Ammon's horn (tissue), 1 donor: ENCODE data around the gene ZNF790.

ENCODE experiments used
- DNase-seq: peaks from one replicate; pipeline ENCODE4 v3.0.0-alpha.2; 2016; ENCODE audit warnings: low spot score

Gene ZNF790

GRCh38 chr19:36837906-36838783 lies at the start of gene ZNF790:
Gene ZNF790 (minus strand): TSS chr19:36838387. CDS start chr19:36825619, 12,768 bp downstream.
- DNase-seq, result peak; percentile 93

GRCh38 chr19:36876993-36877938 lies 39.1 kb upstream of the ZNF790 start:
- no peak for DNase-seq

GRCh38 chr19:36851898-36852297 lies 13.7 kb upstream of the ZNF790 start:
- DNase-seq, result no peak

- peak; percentile 96 for DNase-seq
These were observed 12.6 kb upstream of the ZNF790 start, which contains the start of gene ZNF345 for GRCh38 chr19:36850559-36851442. Gene ZNF345 (plus strand): TSS chr19:36850876. CDS start chr19:36876831, 25,955 bp downstream.

DNA sequence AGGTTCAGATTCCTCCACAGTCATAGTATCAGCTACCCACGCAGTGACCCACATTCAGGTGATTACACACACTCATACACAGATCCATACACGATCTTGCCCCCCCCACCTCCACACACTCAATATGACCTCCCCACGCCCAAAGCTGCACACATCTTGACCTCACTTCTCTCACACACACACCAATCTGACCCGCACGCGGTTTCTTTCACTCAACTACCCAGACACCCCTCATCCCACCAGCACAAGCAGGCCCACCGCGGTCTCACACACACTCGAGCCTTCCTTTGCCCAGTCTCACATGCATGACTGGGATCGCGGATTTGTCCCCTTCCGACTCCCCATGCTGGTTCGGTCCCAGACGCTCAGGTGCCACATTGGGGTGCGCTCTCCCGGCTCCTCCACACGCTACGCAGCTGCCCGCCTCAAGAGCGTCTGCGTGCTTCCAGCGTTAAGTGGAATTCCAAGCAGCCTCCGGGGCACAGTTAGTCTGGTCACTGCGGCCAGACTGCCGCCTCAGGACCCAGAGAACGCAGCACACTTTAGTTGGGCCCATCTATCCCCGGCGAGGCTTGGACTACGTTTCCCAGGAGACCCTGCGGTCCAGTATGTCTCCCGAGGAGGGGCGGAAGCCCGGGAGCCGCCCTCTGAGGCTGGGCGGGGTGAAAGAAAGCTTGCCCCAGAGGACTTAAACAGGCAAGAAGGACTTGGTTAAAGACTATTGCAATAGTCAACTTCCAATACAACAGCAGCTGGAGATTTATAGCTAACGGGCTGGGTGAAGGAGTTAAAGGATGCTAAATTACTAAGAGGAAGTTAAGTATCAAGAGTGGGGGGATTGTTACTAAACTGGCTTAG lies 11.7 kb upstream of the ZNF790 start:
- DNase-seq, result peak; percentile 94

DNA sequence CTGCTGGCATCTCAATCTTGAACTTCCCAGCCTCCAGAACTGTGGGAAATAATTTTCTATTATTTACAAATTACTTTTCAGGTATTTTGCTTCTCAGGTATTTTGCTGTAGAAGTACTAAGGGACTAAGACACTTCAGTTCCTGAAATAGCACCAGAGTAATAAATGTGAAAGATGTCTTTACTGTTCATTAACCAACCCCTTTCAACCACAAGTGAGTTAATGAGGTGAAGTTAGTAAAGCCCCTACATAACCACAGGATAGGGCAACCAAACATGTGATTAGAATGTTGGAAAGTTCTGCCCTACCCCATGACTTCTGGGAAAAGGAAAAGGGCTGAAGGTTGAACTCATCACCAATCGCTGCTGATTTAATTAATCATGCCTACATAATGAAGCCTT lies 9.8 kb upstream of the ZNF790 start:
- no peak for DNase-seq

- no peak for DNase-seq
These were observed 667 bp upstream of the ZNF790 start for GRCh38 chr19:36838784-36839324.

- DNase-seq, result no peak
These were observed 846 bp downstream of the ZNF790 start for GRCh38 chr19:36837176-36837905.

DNA sequence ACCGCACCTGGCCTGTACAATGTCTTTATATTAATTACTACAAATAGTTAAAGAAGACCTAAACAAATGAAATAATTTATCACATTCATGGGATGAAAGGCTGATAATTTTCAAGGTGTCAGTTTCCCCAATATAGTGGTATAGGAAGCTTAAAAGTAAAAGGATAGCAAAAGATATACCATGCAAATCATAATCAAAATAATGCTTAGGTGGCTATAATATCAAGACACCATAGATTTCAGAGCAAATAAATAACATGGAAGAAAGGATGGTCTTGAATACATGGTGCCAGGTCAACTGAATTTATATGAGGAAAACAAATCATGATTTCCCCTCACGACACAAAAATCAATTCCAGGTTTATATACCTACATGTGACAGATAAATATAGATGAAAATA lies 4.8 kb downstream of the ZNF790 start:
- no peak for DNase-seq

DNA sequence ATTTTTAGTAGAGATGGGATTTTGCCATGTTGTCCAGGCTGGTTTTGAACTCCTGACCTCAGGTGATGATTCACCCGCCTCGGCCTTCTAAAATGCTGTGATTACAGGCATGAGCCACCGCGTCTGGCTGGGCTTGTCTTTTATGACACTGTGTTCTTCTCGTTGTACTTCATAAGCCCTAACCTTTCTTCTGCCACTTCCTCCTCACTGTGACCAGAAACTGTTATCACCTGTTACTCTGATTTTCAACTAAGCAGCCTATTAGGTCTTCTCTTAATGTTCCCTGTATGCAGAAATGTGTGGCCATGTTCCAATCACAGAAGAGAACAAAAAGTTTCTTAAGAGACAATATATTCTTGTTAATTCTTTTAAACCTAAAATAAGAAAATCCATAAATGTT lies 16.4 kb downstream of the ZNF790 start:
- no peak for DNase-seq

GRCh38 chr19:36819130-36819630 lies 19.0 kb downstream of the ZNF790 start:
- no peak for DNase-seq

GRCh38 chr19:36807029-36807428 lies 31.2 kb downstream of the ZNF790 start:
- DNase-seq, result no peak

- DNase-seq, result no peak
These were observed 32.8 kb downstream of the ZNF790 start for GRCh38 chr19:36805364-36805763.

- no peak for DNase-seq
These were observed 40.4 kb downstream of the ZNF790 start for GRCh38 chr19:36797786-36798108.

- no peak for DNase-seq
These were observed 41.5 kb downstream of the ZNF790 start for GRCh38 chr19:36796714-36796992.

GRCh38 chr19:36791420-36792141 lies 46.6 kb downstream of the ZNF790 start:
- peak; percentile 27 for DNase-seq

DNA sequence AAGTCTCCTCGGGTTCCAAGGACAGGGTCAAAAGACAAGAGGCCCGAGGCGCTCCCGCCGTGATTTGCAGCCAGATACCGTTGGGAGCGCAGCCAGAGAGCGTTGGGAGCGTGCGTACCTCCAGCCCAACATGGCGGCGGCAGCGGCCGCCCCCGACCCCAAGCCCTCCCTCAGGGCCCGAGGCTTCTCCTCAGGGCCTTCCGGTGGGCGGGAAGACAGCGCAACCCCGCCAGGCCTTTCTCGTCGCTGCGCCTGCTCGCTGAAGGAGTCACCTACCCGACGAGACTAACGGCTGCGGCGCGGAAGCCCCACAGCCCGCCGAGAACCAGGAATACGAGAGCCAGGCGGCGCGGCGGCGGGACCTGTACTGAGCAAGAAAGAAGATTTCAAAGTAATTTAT lies 62.4 kb downstream of the ZNF790 start:
- peak; percentile 18 for DNase-seq

DNA sequence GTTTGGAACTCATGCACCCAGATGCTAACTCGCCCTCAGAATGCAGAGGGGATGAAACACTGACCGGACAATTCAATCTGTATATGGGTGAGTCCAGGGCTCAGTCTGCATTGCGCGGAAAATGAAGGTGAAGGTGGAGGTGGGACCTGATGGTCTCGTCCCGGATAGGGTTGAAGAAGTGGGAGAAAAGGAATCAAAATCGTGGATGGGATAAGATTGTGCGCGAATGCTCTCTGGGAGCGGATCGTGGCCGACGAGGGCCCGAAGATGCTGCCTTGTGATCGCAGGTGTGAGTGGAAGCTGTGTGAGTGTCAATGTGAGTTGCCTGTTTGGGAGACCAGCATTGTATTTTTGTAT lies 65.0 kb downstream of the ZNF790 start:
- no peak for DNase-seq
